GM21619 (cell line): Measurements from ENCODE around the gene MRPL24.
"Not testable (repeated sequence)": the region's sequence is repeated elsewhere in the genome, so short reads cannot be mapped to it uniquely, and the experiment has no call there.

Experiments used
- ATAC-seq: cut with Tn5 transposase; IDR thresholded peaks from one replicate; pipeline ENCODE4 v1.9.1; 2021; ENCODE audit not compliant: unreplicated experiment

MRPL24 gene

GRCh38 chr1:156740741-156741480, at the start of gene MRPL24:
Gene MRPL24, minus strand, starts transcription at chr1:156741088. Its CDS starts 2,384 bp downstream, at chr1:156738704.
- peak; percentile 74 for ATAC-seq

DNA sequence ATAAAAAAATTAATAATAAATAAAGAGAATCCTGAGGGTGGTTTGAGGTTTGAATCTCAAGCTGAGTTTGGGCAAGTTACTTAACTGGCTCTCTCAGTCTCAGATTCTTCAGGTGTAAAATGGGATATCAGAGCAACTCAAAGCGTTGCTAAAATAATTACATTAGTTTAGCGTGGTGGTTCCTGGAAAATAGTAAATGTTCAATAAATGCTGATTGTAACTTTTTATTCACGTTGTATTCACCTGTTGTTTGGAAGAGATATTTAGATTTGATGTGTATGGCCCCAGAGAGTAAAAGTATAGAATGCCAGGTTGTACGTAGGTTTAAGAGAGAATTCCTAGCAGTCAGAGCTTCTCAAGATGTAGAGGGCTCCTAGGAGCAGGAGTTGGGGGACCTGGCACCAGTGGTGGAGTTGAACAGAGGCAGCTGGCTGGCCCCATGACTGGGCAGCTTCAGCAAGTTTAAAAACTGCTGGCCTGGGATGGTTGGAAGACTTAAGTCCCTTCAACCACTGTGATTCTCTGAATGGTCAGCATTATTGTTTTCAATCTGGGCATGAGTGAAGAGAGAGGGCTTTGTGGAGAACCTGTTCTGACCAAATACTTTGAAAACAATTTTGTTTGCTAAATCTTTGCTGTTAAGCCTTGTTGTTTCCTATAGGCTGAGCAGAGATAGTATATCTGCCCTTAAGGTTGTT, 48.9 kb upstream of the MRPL24 start:
- ATAC-seq: no peak

- ATAC-seq: no peak
Observed at GRCh38 chr1:156788136-156788535, 47.2 kb upstream of the MRPL24 start.

DNA sequence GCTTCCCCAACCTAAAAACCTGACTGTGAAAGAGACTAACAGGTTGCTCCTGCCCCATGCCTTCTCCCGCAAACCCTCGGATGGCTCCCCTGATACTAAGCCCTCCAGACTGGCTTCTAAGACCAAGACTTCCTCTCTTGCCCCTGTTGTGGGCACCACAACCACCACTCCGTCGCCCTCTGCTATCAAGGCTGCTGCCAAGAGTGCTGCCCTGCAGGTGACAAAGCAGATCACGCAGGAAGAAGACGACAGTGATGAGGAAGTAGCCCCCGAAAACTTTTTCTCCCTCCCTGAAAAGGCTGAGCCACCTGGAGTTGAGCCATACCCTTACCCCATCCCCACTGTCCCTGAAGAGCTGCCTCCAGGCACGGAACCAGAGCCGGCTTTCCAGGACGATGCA, 45.8 kb upstream of the MRPL24 start:
- ATAC-seq: no peak

GRCh38 chr1:156785458-156785857, 44.6 kb upstream of the MRPL24 start:
- no peak for ATAC-seq

- no peak for ATAC-seq
Observed at GRCh38 chr1:156781585-156782186, 40.8 kb upstream of the MRPL24 start.

- no peak for ATAC-seq
Observed at GRCh38 chr1:156777573-156777972, 36.7 kb upstream of the MRPL24 start.

DNA sequence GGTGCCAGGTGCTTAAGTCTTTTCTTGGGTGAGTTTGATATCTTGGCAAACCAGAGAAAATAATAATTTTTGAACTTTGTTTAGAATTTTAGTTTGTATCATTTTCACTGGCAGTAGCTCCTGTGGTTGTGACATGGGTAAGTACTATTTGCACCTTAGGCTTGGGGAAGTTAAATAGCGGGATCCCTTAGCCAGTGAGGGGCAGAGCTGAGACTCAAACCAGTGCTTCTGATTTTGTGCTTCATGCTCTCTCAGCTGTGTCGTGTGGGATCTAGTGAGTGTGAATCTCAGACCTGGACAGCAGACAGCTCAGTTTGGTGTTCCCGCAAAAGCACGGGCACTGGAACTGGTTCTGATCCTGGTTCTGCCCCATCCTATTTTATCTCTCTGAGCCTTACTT, 36.1 kb upstream of the MRPL24 start:
- ATAC-seq: no peak

- ATAC-seq: no peak
Observed at GRCh38 chr1:156775799-156776198, 34.9 kb upstream of the MRPL24 start.

DNA sequence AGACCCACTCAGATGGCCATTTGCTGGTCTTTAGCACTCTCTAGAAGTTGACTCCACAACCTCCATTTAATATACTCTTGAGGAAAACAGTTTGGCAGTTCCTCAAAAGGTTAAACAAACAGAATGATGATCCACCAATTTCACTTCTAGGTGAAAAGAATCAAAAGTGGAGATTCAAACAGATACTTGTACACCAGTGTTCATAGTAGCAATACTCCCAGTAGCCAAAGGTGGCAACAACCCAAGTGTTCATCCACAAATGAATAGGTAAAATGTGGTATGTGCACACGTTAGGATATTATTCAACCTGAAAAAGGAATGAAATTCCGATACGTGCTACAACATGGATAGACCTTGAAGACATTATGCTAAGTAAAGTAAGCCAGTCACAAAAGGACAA, 32.7 kb upstream of the MRPL24 start:
- ATAC-seq: no peak

DNA sequence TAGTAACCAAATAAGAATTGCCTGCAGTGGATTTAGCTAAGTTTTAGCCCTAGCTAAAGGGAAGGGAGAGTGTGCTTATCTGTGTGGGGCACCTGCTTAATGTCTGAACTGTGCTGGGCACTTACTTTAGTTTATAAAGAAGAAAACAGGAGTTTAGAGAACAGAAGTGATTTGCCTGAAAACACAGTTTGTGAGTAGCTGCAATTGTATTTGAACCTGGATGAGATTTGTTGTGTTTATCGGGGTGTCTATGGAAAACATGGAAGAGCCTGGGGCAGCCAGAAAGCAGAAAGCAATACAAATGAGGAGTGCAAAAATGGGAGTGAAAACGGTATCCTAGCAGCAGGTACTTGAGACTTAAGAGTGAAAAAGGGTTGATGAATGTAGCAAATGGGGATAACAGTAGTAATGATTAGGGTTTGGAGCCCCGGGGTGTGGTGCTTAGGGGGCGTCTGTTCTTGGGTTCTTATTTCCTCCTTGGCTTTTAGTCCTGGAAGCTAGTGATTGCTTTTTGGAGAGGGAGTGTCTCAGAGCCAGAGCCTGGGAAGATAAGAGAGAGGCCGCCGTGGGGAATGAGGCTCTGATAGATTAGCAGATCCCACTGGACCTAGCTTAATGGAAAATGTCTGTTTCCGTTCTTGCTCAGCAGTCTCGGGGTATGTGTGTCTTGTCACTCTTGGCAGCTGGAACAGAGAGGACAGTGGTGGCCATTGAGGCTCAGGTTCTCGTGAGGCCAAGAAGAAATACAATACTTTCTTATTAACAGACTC, 32.0 kb upstream of the MRPL24 start:
- no peak for ATAC-seq

GRCh38 chr1:156772222-156772621, 31.3 kb upstream of the MRPL24 start:
- ATAC-seq: no peak

DNA sequence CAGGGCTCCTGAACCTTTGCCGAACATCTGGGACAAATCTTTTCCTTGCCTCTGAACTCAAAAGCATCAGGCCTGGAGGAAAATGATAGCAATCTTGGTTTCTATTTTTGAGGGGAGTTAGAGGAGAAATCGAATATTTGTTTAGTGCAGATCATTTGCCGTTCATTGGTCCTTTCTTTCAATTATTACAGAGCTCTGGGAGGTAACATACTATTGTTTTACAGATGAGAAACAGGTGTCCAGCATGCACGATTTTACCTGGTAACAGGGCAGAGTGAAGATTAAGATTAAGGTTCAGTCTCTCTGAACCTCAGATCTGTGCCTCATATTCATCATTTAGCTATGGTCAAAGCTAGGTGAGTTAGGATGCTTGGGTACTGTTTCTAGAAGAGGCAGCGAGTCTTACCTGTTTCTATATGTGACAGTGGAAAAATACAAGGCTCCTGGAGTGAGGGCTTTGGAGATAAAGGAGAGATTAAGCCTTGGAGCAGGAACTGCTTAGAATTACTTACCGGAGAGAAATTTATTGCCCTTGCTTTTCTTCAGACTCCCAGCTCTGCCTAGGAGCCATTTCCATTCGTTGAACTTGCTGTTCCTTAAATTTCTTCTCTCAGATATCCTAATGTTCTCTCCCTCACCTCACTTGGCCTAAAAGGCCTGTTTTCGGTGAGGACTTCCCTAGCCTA, 27.9 kb upstream of the MRPL24 start:
- ATAC-seq: no peak

DNA sequence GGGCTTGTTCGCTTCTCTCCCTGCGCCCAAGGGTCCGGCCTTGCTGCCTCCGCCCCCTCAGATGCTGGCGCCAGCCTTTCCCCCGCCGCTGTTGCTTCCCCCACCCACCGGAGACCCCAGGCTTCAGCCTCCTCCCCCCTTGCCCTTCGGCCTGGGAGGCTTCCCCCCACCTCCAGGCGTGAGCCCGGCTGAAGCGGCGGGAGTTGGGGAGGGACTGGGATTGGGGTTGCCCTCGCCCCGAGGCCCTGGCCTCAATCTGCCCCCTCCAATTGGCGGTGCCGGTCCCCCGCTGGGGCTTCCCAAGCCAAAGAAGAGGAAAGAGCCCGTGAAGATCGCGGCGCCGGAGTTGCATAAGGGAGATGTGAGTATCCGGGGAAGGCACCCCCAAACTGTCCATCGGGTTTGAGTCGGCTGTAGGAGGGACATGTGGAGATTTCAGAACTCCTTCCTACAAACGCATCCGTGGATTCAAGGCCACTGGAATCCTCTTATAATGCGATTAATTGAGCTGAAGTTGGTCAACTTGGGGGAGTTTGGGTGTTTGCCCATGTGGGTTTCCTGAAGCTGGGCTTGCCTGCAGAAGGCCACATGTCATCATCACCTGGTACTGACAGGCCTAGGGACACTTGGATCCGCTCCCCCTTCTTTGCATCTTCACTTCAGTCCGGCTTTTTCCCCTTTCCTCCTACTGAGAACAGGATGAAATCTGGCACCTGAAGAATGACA, 27.2 kb upstream of the MRPL24 start:
- no peak for ATAC-seq

- ATAC-seq: peak; percentile 90
Observed at GRCh38 chr1:156767101-156767878, 26.4 kb upstream of the MRPL24 start, which contains the start of gene PRCC. Gene PRCC, plus strand, starts transcription at chr1:156767535. Its CDS starts 237 bp downstream, at chr1:156767772.

DNA sequence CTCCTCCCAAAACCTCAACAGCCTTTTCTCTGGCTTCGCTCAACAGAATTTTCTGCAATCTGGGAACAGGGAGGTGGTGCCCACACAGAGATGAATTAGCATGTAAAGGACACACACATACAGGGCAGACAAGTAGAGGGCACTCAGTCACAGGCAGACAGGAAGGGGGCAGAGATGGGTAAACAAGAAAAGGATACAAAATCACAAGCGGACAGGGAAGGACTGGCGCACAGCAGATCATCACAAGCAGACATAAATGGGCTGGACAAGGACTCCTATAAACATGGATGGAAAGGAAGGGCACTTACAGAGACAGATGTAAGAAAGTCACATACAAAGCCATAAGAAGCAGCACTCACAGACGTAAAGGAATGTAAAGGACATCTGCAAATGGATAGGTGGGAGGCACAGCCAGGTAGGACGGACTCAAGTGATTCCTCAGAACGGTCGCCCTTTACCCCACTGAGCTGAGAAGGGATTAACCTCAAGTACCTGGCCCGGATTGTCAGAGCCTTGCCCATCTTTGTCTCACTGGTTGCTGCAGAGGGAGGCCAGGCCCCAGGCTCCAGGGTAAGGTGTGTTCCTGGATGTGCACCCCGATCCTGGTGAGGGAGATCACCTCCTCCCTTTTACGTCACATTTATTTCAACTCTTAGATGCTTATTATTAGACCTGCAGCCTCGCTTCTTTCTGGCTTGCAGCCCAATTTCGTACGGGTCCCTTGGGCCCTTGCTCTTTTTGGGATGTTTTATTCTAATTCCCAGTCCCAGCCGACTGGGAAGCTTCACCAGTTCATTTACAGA, 25.6 kb upstream of the MRPL24 start:
- ATAC-seq: peak; percentile 17

GRCh38 chr1:156765666-156766065, 24.8 kb upstream of the MRPL24 start:
- ATAC-seq: no peak

- ATAC-seq: not testable (repeated sequence)
Observed at GRCh38 chr1:156765136-156765535, 24.2 kb upstream of the MRPL24 start.

DNA sequence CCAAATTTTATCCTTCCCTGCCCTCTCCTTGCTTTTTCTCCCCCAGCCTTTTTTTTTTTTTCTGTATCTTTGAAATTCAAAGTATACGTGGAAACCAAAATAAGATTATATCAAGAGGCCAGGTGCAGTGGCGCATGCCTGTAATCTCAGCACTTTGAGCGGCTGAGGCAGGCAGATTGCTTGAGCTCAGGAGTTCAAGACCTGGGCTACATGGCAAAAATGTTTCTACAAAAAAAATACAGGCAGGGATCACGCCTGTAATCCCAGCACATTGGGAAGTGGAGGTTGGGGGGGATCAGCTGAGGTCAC, 19.9 kb upstream of the MRPL24 start:
- no peak for ATAC-seq
